CD4-positive, alpha-beta T cell treated with Interferon alpha-2 for 1 hour (primary cell): ENCODE data around the gene MAFF.

Experiments used
- DNase-seq, 2 donors: peaks; one replicate each; pipeline ENCODE4 v3.0.0-alpha.2; 2020 to 2022

The MAFF gene

GRCh38 chr22:38250643-38251340 lies 49.0 kb downstream of the MAFF start:
- no peak for DNase-seq

GRCh38 chr22:38251341-38251692 lies 49.5 kb downstream of the MAFF start:
- no peak for DNase-seq

GRCh38 chr22:38255697-38256096 lies 53.9 kb downstream of the MAFF start:
- DNase-seq, result no peak

GRCh38 chr22:38257181-38257580 lies 55.4 kb downstream of the MAFF start:
- no peak for DNase-seq

- no peak for DNase-seq
These were observed 56.0 kb downstream of the MAFF start for GRCh38 chr22:38257650-38258250.

GRCh38 chr22:38258895-38259294 lies 57.1 kb downstream of the MAFF start:
- no peak for DNase-seq

GRCh38 chr22:38259370-38259769 lies 57.6 kb downstream of the MAFF start:
- no peak for DNase-seq

GRCh38 chr22:38260761-38261681 lies 59.2 kb downstream of the MAFF start:
- no peak for DNase-seq

GRCh38 chr22:38262051-38262795 lies 60.4 kb downstream of the MAFF start:
- DNase-seq, result peak; percentile 43 to 52

- DNase-seq, result no peak
These were observed 62.6 kb downstream of the MAFF start for GRCh38 chr22:38264322-38264843.
